Measurements from ENCODE around the gene GPRASP2. TPM values are rescaled to one million over a fixed set of nuclear protein-coding genes. Genes with fewer than 3 reads are reported as not detected.
"Not testable (repeated sequence)": the region's sequence is repeated elsewhere in the genome, so short reads cannot be mapped to it uniquely, and the experiment has no call there.

Gene GPRASP2
- total and polyA plus RNA-seq, 2 donors, result 7.3 to 9.6 TPM

DNA sequence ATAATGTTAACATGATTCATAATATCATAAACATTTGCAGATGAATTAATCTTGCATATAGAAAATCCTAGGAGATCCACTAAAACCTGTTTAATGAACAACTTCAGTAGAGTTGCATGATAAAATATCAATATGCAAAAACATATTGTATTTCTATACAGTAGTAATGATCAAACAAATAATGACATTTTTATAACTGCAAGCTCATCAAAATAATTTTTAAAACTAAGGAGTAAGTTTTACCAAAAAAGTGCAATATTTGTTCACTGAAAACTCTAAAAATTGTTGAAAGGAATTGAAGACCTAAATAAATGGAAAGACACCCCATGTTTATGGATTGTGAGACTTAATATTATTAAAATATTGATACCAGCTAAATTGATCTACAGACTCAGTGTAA is 15.9 kb upstream of the GPRASP2 start:
- H3K4me3 ChIP-seq (ENCODE audit: low read length in 2 of 2), result no peak overlapping the region
- H3K27me3 ChIP-seq (ENCODE audit: control insufficient read depth in 2 of 2, insufficient read depth in 1 of 2, low read length in 1 of 2), result no peaks in the 10 kb centered on the region
- H3K36me3 ChIP-seq (ENCODE audit: control insufficient read depth in 2 of 2, insufficient read depth in 2 of 2, low read length in 1 of 2), result no peaks in the 10 kb centered on the region
- H3K27ac ChIP-seq (ENCODE audit: low read depth in 1 of 2, low read length in 1 of 2), result no peak overlapping the region
- no peaks in the 10 kb centered on the region for H3K9me3 ChIP-seq (ENCODE audit: control insufficient read depth in 2 of 2, insufficient read depth in 1 of 2, low read length in 1 of 2)
- DNase-seq (ENCODE audit: low read depth in 6 of 9, low spot score in 9 of 9), result no peak
- H3K4me1 ChIP-seq (ENCODE audit: control insufficient read depth in 2 of 2, insufficient read depth in 2 of 2, low read length in 2 of 2), result no peaks in the 10 kb centered on the region

DNA sequence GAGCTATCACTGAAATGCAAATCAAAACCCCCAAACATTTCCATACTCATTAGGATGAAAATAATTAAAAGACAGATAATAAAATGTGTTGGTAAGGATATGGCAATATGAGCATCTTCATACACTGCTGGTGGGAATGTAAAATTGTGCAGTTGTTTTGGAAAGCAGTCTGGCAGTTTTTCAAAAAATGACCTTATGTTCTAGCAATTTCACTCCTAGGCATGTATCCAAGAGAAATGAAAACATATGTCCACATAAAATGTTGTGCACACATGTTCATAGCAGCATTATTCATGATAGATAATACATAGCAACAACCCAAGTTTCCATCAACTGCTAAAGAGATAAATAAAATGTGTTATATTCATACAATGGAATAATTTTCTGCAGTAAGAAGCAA is 14.8 kb upstream of the GPRASP2 start:
- no peaks in the 10 kb centered on the region for H3K27me3 ChIP-seq (ENCODE audit: control insufficient read depth in 2 of 2, insufficient read depth in 1 of 2, low read length in 1 of 2)
- DNase-seq (ENCODE audit: low read depth in 6 of 9, low spot score in 9 of 9), result no peak
- H3K4me3 ChIP-seq (ENCODE audit: low read length in 2 of 2), result no peak overlapping the region
- no peak overlapping the region for H3K27ac ChIP-seq (ENCODE audit: low read depth in 1 of 2, low read length in 1 of 2)
- no peaks in the 10 kb centered on the region for H3K4me1 ChIP-seq (ENCODE audit: control insufficient read depth in 2 of 2, insufficient read depth in 2 of 2, low read length in 2 of 2)
- no peaks in the 10 kb centered on the region for H3K36me3 ChIP-seq (ENCODE audit: control insufficient read depth in 2 of 2, insufficient read depth in 2 of 2, low read length in 1 of 2)
- H3K9me3 ChIP-seq (ENCODE audit: control insufficient read depth in 2 of 2, insufficient read depth in 1 of 2, low read length in 1 of 2), result no peaks in the 10 kb centered on the region

DNA sequence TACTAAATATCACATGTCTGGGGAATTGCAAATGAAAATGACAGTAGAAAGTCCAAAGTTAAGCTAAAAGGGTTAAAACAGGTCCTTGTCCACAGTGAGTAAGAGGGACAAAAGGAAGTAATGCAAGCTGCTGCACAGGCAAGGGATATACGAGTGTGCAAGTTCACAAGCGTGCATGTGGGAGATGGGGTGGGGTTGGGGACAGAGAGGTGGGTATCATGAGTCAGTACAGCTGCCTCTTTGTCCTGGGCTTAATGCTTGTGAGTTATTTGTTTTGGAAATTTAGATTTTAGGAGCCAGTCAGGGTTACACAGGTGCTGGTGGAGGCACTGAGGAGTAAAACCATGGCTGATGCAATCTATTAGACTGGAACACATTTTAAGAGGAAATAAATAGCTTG is 3.3 kb upstream of the GPRASP2 start:
- no peak for DNase-seq (ENCODE audit: low read depth in 6 of 9, low spot score in 9 of 9)
- Histone ChIP-seq H3K27me3 (ENCODE audit: control insufficient read depth in 2 of 2, insufficient read depth in 1 of 2, low read length in 1 of 2) (peaks cover 0 to 22% of the 10 kb centered on the region in 2 donors), H3K36me3 (ENCODE audit: control insufficient read depth in 2 of 2, insufficient read depth in 2 of 2, low read length in 1 of 2) (no peaks in the 10 kb centered on the region), H3K4me3 (ENCODE audit: low read length in 2 of 2) (no peak overlapping the region), H3K9me3 (ENCODE audit: control insufficient read depth in 2 of 2, insufficient read depth in 1 of 2, low read length in 1 of 2) (no peaks in the 10 kb centered on the region), H3K27ac (ENCODE audit: low read depth in 1 of 2, low read length in 1 of 2) (no peak overlapping the region), H3K4me1 (ENCODE audit: control insufficient read depth in 2 of 2, insufficient read depth in 2 of 2, low read length in 2 of 2) (peaks cover 2 to 3% of the 10 kb centered on the region in 2 donors)
- 71% methylated on average over 2 of the region's 2 CpGs for WGBS

DNA sequence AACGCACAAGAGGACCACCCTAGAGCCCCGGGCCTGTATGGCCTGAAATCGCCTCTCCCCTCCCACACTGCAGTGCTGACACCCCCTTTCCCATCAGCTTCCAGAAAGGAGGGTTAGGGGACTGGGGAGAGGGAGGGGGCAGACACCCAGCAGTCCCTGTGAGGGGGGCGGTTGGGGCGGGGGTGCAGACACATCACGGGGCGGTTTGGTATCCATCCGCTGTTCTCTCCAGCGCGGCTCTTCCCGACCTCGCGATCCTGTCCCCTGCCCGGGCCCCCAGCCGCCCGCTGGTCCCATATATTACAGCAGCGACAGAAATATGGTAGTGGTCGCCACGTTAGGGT is 404 bp upstream of the GPRASP2 start:
- peak overlapping the region; percentile 52 to 53 for H3K4me3 ChIP-seq (ENCODE audit: low read length in 2 of 2)
- no peak for DNase-seq (ENCODE audit: low read depth in 6 of 9, low spot score in 9 of 9)
- H3K4me1 ChIP-seq (ENCODE audit: control insufficient read depth in 2 of 2, insufficient read depth in 2 of 2, low read length in 2 of 2), result peaks cover 2 to 3% of the 10 kb centered on the region in 2 donors
- H3K27ac ChIP-seq (ENCODE audit: low read depth in 1 of 2, low read length in 1 of 2), result no peak overlapping the region
- H3K27me3 ChIP-seq (ENCODE audit: control insufficient read depth in 2 of 2, insufficient read depth in 1 of 2, low read length in 1 of 2), result peaks cover 0 to 22% of the 10 kb centered on the region in 2 donors
- no peaks in the 10 kb centered on the region for H3K36me3 ChIP-seq (ENCODE audit: control insufficient read depth in 2 of 2, insufficient read depth in 2 of 2, low read length in 1 of 2)
- WGBS, result 12% methylated on average over 19 of the region's 19 CpGs
- no peaks in the 10 kb centered on the region for H3K9me3 ChIP-seq (ENCODE audit: control insufficient read depth in 2 of 2, insufficient read depth in 1 of 2, low read length in 1 of 2)

DNA sequence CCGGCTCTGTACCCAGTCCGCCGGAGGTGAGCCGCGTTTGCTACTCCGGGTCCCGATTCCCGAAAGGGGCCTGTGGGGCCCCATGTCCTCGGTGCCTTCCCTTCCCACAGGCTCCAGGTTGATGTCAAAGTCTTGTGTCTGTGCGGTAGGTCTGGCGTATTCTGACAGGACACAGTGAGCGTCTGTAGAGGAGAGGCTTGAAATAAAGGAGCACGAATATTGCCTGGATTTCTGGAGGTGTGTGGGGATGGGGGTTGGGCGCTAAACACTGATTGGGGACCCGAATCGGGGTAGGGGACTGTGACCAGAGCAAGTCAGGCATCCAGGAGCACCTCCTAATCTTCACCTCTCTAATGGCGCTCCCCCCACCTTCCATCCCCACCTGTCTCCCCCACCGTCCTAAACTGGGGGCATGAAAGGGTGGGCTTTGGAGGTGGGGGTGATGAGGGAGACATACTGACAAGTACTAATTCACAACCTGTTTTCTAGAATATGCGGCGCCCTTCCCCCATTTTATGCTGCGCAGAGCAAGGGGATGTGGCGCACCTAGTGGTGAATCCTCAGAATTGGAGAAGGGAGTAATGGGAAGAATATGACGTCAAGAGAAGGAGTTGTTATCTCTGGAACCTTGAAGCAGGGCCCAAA is 855 bp downstream of the GPRASP2 start:
- DNase-seq (ENCODE audit: low read depth in 6 of 9, low spot score in 9 of 9), result peak in 4 of 9 donors; percentile 4 to 41 (median 12)
- peak overlapping the region; percentile 52 to 53 for H3K4me3 ChIP-seq (ENCODE audit: low read length in 2 of 2)
- peak overlapping the region in 1 of 2 donors; percentile 47 for H3K27ac ChIP-seq (ENCODE audit: low read depth in 1 of 2, low read length in 1 of 2)
- H3K36me3 ChIP-seq (ENCODE audit: control insufficient read depth in 2 of 2, insufficient read depth in 2 of 2, low read length in 1 of 2), result no peaks in the 10 kb centered on the region
- H3K27me3 ChIP-seq (ENCODE audit: control insufficient read depth in 2 of 2, insufficient read depth in 1 of 2, low read length in 1 of 2), result peaks cover 0 to 22% of the 10 kb centered on the region in 2 donors
- no peaks in the 10 kb centered on the region for H3K9me3 ChIP-seq (ENCODE audit: control insufficient read depth in 2 of 2, insufficient read depth in 1 of 2, low read length in 1 of 2)
- 4% methylated on average over 22 of the region's 23 CpGs for WGBS
- peaks cover 2 to 3% of the 10 kb centered on the region in 2 donors for H3K4me1 ChIP-seq (ENCODE audit: control insufficient read depth in 2 of 2, insufficient read depth in 2 of 2, low read length in 2 of 2)

DNA sequence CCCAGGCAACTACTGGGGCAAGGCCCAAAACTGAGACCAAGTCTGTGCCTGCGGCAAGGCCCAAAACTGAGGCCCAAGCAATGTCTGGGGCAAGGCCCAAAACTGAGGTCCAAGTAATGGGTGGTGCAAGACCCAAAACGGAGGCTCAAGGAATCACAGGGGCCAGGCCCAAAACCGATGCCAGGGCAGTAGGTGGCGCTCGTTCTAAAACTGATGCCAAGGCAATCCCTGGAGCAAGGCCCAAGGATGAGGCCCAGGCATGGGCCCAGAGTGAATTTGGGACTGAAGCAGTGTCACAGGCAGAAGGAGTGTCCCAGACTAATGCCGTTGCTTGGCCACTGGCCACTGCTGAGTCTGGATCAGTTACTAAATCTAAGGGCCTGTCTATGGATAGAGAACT is 2.7 kb downstream of the GPRASP2 start:
- WGBS, result 94% methylated on average over 6 of the region's 6 CpGs
- Histone ChIP-seq H3K36me3 (ENCODE audit: control insufficient read depth in 2 of 2, insufficient read depth in 2 of 2, low read length in 1 of 2) (no peaks in the 10 kb centered on the region), H3K4me1 (ENCODE audit: control insufficient read depth in 2 of 2, insufficient read depth in 2 of 2, low read length in 2 of 2) (peaks cover 2 to 3% of the 10 kb centered on the region in 2 donors), H3K27me3 (ENCODE audit: control insufficient read depth in 2 of 2, insufficient read depth in 1 of 2, low read length in 1 of 2) (peaks cover 0 to 21% of the 10 kb centered on the region in 2 donors), H3K9me3 (ENCODE audit: control insufficient read depth in 2 of 2, insufficient read depth in 1 of 2, low read length in 1 of 2) (no peaks in the 10 kb centered on the region), H3K4me3 (ENCODE audit: low read length in 2 of 2) (no peak overlapping the region), H3K27ac (ENCODE audit: low read depth in 1 of 2, low read length in 1 of 2) (no peak overlapping the region)
- no peak for DNase-seq (ENCODE audit: low read depth in 6 of 9, low spot score in 9 of 9)

DNA sequence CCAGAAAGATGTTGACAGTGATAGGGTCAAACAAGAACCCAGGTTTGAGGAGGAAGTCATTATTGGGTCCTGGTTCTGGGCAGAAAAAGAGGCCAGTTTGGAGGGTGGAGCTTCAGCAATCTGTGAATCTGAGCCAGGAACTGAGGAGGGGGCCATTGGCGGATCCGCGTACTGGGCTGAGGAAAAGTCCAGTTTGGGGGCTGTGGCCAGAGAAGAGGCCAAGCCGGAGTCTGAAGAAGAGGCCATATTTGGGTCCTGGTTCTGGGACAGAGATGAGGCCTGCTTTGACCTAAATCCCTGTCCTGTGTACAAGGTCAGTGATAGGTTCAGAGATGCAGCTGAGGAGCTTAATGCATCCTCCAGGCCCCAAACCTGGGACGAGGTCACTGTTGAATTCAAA is 3.7 kb downstream of the GPRASP2 start:
- Histone ChIP-seq H3K27ac (ENCODE audit: low read depth in 1 of 2, low read length in 1 of 2) (no peak overlapping the region), H3K4me3 (ENCODE audit: low read length in 2 of 2) (no peak overlapping the region), H3K9me3 (ENCODE audit: control insufficient read depth in 2 of 2, insufficient read depth in 1 of 2, low read length in 1 of 2) (no peaks in the 10 kb centered on the region), H3K36me3 (ENCODE audit: control insufficient read depth in 2 of 2, insufficient read depth in 2 of 2, low read length in 1 of 2) (no peaks in the 10 kb centered on the region), H3K27me3 (ENCODE audit: control insufficient read depth in 2 of 2, insufficient read depth in 1 of 2, low read length in 1 of 2) (peaks cover 0 to 21% of the 10 kb centered on the region in 2 donors), H3K4me1 (ENCODE audit: control insufficient read depth in 2 of 2, insufficient read depth in 2 of 2, low read length in 2 of 2) (peaks cover 3 to 5% of the 10 kb centered on the region in 2 donors)
- 98% methylated on average over 5 of the region's 5 CpGs for WGBS
- no peak for DNase-seq (ENCODE audit: low read depth in 6 of 9, low spot score in 9 of 9)

DNA sequence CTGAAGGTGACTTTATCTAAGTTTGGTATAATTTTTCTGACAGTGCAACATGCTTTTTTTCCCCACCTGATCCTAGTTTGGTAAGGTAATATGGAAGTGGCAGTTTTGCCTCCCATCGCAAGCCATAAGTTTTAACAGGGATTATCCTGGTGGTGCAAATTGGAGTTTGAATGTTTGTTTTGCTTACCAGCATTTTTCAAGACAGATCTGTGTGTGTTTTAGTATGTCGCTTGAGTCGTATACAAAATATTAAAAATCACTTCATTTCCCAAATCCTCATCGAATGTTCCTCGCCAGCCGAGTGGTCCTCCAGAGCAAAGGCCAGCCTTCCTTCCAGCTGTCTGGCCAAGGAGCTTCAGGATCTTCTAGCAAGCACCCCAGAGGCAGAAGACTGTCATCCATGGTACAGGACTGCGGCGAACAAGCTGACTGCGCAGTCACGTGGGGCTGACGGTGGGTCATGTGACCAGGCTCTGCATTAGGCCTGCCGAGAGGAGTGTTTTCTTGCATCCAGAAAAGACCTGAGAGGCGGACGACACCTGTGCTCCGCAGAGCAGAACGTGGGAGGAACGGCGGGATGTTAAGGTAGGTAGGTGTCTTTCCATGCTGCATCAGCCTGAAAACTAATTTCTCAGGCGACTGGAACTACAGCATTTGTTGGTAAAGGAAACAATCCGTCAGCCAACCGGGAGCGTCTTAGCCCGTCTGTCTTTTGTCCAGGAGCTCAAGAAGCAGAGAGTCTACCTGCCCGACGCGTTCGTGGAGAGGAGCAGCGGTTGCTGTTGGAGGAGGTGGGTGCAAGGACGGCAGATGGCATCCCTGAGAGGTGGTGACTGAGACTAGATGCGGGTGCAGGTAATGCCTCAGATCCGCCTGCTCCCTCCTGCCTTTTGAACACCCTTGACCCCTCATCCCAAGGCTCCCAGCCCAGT is 8.3 kb downstream of the GPRASP2 start, which contains the start of gene GPRASP3:
GPRASP3 (plus strand) TSS at position 507 of the 932 bp plus-strand sequence. CDS start 28,253 bp downstream, outside the sequence.
- no peaks in the 10 kb centered on the region for H3K36me3 ChIP-seq (ENCODE audit: control insufficient read depth in 2 of 2, insufficient read depth in 2 of 2, low read length in 1 of 2)
- peaks cover 0 to 5% of the 10 kb centered on the region in 2 donors for H3K4me1 ChIP-seq (ENCODE audit: control insufficient read depth in 2 of 2, insufficient read depth in 2 of 2, low read length in 2 of 2)
- peak; percentile 44 to 86 (median 58) for DNase-seq (ENCODE audit: low read depth in 6 of 9, low spot score in 9 of 9)
- no peaks in the 10 kb centered on the region for H3K9me3 ChIP-seq (ENCODE audit: control insufficient read depth in 2 of 2, insufficient read depth in 1 of 2, low read length in 1 of 2)
- WGBS, result 6% methylated on average over 31 of the region's 31 CpGs
- no peaks in the 10 kb centered on the region for H3K27me3 ChIP-seq (ENCODE audit: control insufficient read depth in 2 of 2, insufficient read depth in 1 of 2, low read length in 1 of 2)
- H3K4me3 ChIP-seq (ENCODE audit: low read length in 2 of 2), result peak within 1 kb of the TSS; percentile 44 to 58
- peak within 1 kb of the TSS in 1 of 2 donors; percentile 47 for H3K27ac ChIP-seq (ENCODE audit: low read depth in 1 of 2, low read length in 1 of 2)

DNA sequence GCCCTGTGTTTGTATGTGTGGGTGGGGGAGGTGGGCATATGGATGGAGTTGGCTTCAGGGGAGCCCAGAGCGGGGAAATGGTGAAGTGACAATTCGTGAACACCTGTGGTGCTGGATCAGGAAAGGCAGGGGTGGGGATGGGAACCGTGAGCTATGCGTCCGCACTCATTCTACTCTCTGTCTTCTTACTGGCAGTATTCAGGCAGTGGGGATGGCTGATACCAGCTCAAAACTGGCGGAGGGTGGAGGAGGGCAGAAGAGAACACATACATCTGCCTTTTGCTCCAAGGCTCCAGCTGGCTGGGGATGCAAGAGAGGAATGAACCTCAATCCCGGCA is 8.9 kb downstream of the GPRASP2 start:
- not testable (repeated sequence) for H3K9me3 ChIP-seq (ENCODE audit: control insufficient read depth in 2 of 2, insufficient read depth in 1 of 2, low read length in 1 of 2)

More for the DNA sequence above, 8.9 kb downstream of the GPRASP2 start:
- not testable (repeated sequence) for H3K36me3 ChIP-seq (ENCODE audit: control insufficient read depth in 2 of 2, insufficient read depth in 2 of 2, low read length in 1 of 2); H3K4me1 ChIP-seq (ENCODE audit: control insufficient read depth in 2 of 2, insufficient read depth in 2 of 2, low read length in 2 of 2); H3K27me3 ChIP-seq (ENCODE audit: control insufficient read depth in 2 of 2, insufficient read depth in 1 of 2, low read length in 1 of 2); DNase-seq (ENCODE audit: low read depth in 6 of 9, low spot score in 9 of 9); H3K27ac ChIP-seq (ENCODE audit: low read depth in 1 of 2, low read length in 1 of 2)
- WGBS, result 78% methylated on average over 7 of the region's 7 CpGs
- peak overlapping the region in 1 of 2 donors; percentile 58 for H3K4me3 ChIP-seq (ENCODE audit: low read length in 2 of 2)

Data from thymus (tissue), 11 donors.